H9 (cell line): Measurements from ENCODE around the gene CCDC142. TPM values are rescaled to one million over a fixed set of nuclear protein-coding genes. Genes with fewer than 3 reads are reported as not detected.

Source experiments
- DNase-seq: peaks from one replicate; pipeline ENCODE4 v3.0.0-alpha.2; 2017
- H2AFZ ChIP-seq: one replicate; pipeline ENCODE4 v1.6.1; 2013; ENCODE audit warnings: mild to moderate bottlenecking, low read length, control low read depth, moderate library complexity
- H2AK5ac ChIP-seq: 2 replicates; pipeline ENCODE4 v1.6.1; 2013; ENCODE audit warnings: low read length, control low read depth, mixed read lengths; ENCODE audit not compliant: insufficient read length
- H2BK120ac ChIP-seq: one replicate; pipeline ENCODE4 v1.6.1; 2013; ENCODE audit warnings: low read depth, mild to moderate bottlenecking, low read length, control low read depth, inconsistent platforms; ENCODE audit not compliant: poor library complexity, severe bottlenecking
- H2BK12ac ChIP-seq: 2 replicates; pipeline ENCODE4 v1.6.1; 2013; ENCODE audit warnings: low read length, control low read depth, mixed read lengths, low read depth; ENCODE audit not compliant: insufficient read length
- H2BK15ac ChIP-seq: 2 replicates; pipeline ENCODE4 v1.6.1; 2013; ENCODE audit warnings: low read depth, low read length, control low read depth
- H2BK20ac ChIP-seq: one replicate; pipeline ENCODE4 v1.6.1; 2013; ENCODE audit warnings: low read depth, mild to moderate bottlenecking, low read length, control low read depth, inconsistent platforms; ENCODE audit not compliant: poor library complexity, severe bottlenecking
- H2BK5ac ChIP-seq: 2 replicates; pipeline ENCODE4 v1.6.1; 2013; ENCODE audit warnings: low read length, control low read depth, mixed read lengths; ENCODE audit not compliant: insufficient read length
- H3K14ac ChIP-seq: 2 replicates; pipeline ENCODE4 v1.6.1; 2013; ENCODE audit warnings: low read length, control low read depth; ENCODE audit not compliant: insufficient read depth
- H3K18ac ChIP-seq: 2 replicates; pipeline ENCODE4 v1.6.1; 2013; ENCODE audit warnings: low read depth, mild to moderate bottlenecking, mixed read lengths, low read length, control low read depth; ENCODE audit not compliant: insufficient read length
- H3K23ac ChIP-seq: 2 replicates; pipeline ENCODE4 v1.6.1; 2013; ENCODE audit warnings: low read length, control low read depth, mixed read lengths, low read depth; ENCODE audit not compliant: insufficient read length
- H3K23me2 ChIP-seq: 2 replicates; pipeline ENCODE4 v1.6.1; 2013; ENCODE audit warnings: low read depth, mild to moderate bottlenecking, mixed read lengths, low read length, control low read depth; ENCODE audit not compliant: insufficient read length, poor library complexity, severe bottlenecking
- H3K27ac ChIP-seq: 2 replicates; pipeline ENCODE4 v1.5.1; 2013; ENCODE audit warnings: low read length, control low read depth, mixed read lengths, low read depth; ENCODE audit not compliant: insufficient read length
- H3K27me3 ChIP-seq: 2 replicates; pipeline ENCODE4 v1.6.1; 2013; ENCODE audit warnings: low read length, control low read depth, inconsistent platforms; ENCODE audit not compliant: insufficient read depth
- H3K4ac ChIP-seq: 2 replicates; pipeline ENCODE4 v1.6.1; 2013; ENCODE audit warnings: low read depth, mild to moderate bottlenecking, control low read depth, inconsistent platforms, low read length, moderate library complexity
- H3K4me1 ChIP-seq: 2 replicates; pipeline ENCODE4 v1.6.1; 2013; ENCODE audit warnings: low read length, control low read depth, inconsistent platforms; ENCODE audit not compliant: insufficient read depth
- H3K4me2 ChIP-seq: 2 replicates; pipeline ENCODE4 v1.6.1; 2013; ENCODE audit warnings: low read length, control low read depth, mixed read lengths; ENCODE audit not compliant: insufficient read length, insufficient read depth
- H3K56ac ChIP-seq: 2 replicates; pipeline ENCODE4 v1.6.1; 2013; ENCODE audit warnings: low read depth, mild to moderate bottlenecking, mixed read lengths, low read length, control low read depth; ENCODE audit not compliant: insufficient read length
- H3K79me1 ChIP-seq: 2 replicates; pipeline ENCODE4 v1.6.1; 2013; ENCODE audit warnings: low read depth, mild to moderate bottlenecking, moderate library complexity, low read length, control low read depth, inconsistent platforms; ENCODE audit not compliant: insufficient read depth, poor library complexity, severe bottlenecking
- H3K79me2 ChIP-seq: 2 replicates; pipeline ENCODE4 v1.6.1; 2013; ENCODE audit warnings: low read length, control low read depth, inconsistent platforms; ENCODE audit not compliant: insufficient read depth
- H3K9ac ChIP-seq: 2 replicates; pipeline ENCODE4 v1.6.1; 2013; ENCODE audit warnings: low read length, control low read depth, mixed read lengths; ENCODE audit not compliant: insufficient read length; ENCODE audit errors: extremely low read depth
- H3K9me3 ChIP-seq: one replicate; pipeline ENCODE4 v1.6.1; 2013; ENCODE audit warnings: low read depth, low read length, inconsistent platforms; ENCODE audit not compliant: control insufficient read depth
- H3T11ph ChIP-seq: one replicate; pipeline ENCODE4 v1.6.1; 2013; ENCODE audit warnings: mild to moderate bottlenecking, low read length, control low read depth, inconsistent platforms
- H4K20me1 ChIP-seq: one replicate; pipeline ENCODE4 v1.6.1; 2013; ENCODE audit not compliant: control insufficient read depth, insufficient read length, insufficient read depth
- H4K5ac ChIP-seq: 2 replicates; pipeline ENCODE4 v1.6.1; 2013; ENCODE audit warnings: low read depth, mild to moderate bottlenecking, mixed read lengths, low read length, control low read depth; ENCODE audit not compliant: insufficient read length
- H4K8ac ChIP-seq: replicated peaks from 2 replicates; pipeline ENCODE4 v1.6.1; 2013; ENCODE audit warnings: low read length, control low read depth, mixed read lengths, low read depth; ENCODE audit not compliant: insufficient read length
- H4K91ac ChIP-seq: 2 replicates; pipeline ENCODE4 v1.6.1; 2013; ENCODE audit warnings: low read depth, mild to moderate bottlenecking, moderate library complexity, mixed read lengths, low read length, control low read depth; ENCODE audit not compliant: insufficient read length
- H3K27ac Mint-ChIP-seq, 3 experiments: 2 replicates in 2 of 3; 3 replicates in 1 of 3; pipeline ENCODE4 v1.8.0; 2020 to 2021; ENCODE audit warnings: mixed read lengths in 3 of 3, mild to moderate bottlenecking in 1 of 3, moderate library complexity in 1 of 3
- H3K27me3 Mint-ChIP-seq: 2 replicates; pipeline ENCODE4 v1.8.0; 2021; ENCODE audit warnings: low read depth, mild to moderate bottlenecking, moderate library complexity, mixed read lengths
- H3K36me3 Mint-ChIP-seq, 3 experiments: 2 replicates in 2 of 3; 3 replicates in 1 of 3; pipeline ENCODE4 v1.8.0; 2020 to 2021; ENCODE audit warnings: low read depth in 3 of 3, mixed read lengths in 3 of 3; ENCODE audit not compliant: insufficient read depth in 1 of 3
- H3K4me1 Mint-ChIP-seq, 2 experiments: 2 replicates each; pipeline ENCODE4 v1.8.0; 2020; ENCODE audit warnings: mixed read lengths in 2 of 2
- H3K4me3 Mint-ChIP-seq, 2 experiments: 2 replicates in 1 of 2; 3 replicates in 1 of 2; pipeline ENCODE4 v1.8.0; 2020 to 2021; ENCODE audit warnings: mild to moderate bottlenecking in 2 of 2, mixed read lengths in 2 of 2, moderate library complexity in 1 of 2
- H3K9me3 Mint-ChIP-seq, 2 experiments: 2 replicates in 1 of 2; 3 replicates in 1 of 2; pipeline ENCODE4 v1.8.0; 2020; ENCODE audit warnings: mild to moderate bottlenecking in 2 of 2, mixed read lengths in 2 of 2, moderate library complexity in 1 of 2
- CTCF ChIP-seq: fragments of 200-600 bp; sonication (generic); conservative IDR thresholded peaks from 3 replicates; pipeline ENCODE4 v1.8.0; 2021; ENCODE audit warnings: antibody characterized with exemption, mild to moderate bottlenecking
- WGBS: extraction: QIAGEN DNeasy Blood & Tissue Kit; methylation state at CpG from one replicate; pipeline ENCODE4 v1.1.7; 2013; ENCODE audit warnings: missing lambda C conversion rate, low lambda C conversion rate, mixed read lengths; ENCODE audit not compliant: insufficient read length; ENCODE audit errors: extremely low coverage; 5-methylcytosine and 5-hydroxymethylcytosine counted together
- total RNA-seq: library from RNA; stranded (reverse); gene quantifications from 2 replicates; pipeline ENCODE4 v1.2.1, GENCODE V29; 2021

CCDC142 gene
- total RNA-seq, 1 experiment from 2014 or later: 21.5 TPM

- no peak within 1 kb of the TSS for H2AFZ ChIP-seq
- H3K4me1 Mint-ChIP-seq: peaks cover 27 to 36% of the 10 kb centered on the region in 2 experiments
These were observed 24.5 kb downstream of the CCDC142 start, which contains the start of gene WBP1 for GRCh38 chr2:74458132-74458937. Gene WBP1 (plus strand): TSS chr2:74458438. CDS start chr2:74458603, 165 bp downstream.

More at GRCh38 chr2:74458132-74458937, 24.5 kb downstream of the CCDC142 start, which contains the start of gene WBP1:
- peaks cover 10 to 29% (median 28%) of the 10 kb centered on the region in 3 experiments; a peak in 6 of 7 replicates for H3K36me3 Mint-ChIP-seq
- Histone ChIP-seq H2AK5ac (no peak within 1 kb of the TSS), H4K8ac (no peak within 1 kb of the TSS), H4K20me1 (peaks cover 2% of the 10 kb centered on the region), H2BK12ac (no peak within 1 kb of the TSS), H3K23ac (no peak within 1 kb of the TSS), H2BK5ac (no peak within 1 kb of the TSS), H3K79me2 (no peaks in the 10 kb centered on the region), H2BK120ac (peak within 1 kb of the TSS; percentile 78), H3K79me1 (no peaks in the 10 kb centered on the region), H3K4ac (no peak within 1 kb of the TSS; the same call in 1 of the 2 replicates), H3K4me1 (peaks cover 2% of the 10 kb centered on the region; the same call in 1 of the 2 replicates), H2BK15ac (no peak within 1 kb of the TSS; the same call in 1 of the 2 replicates), H3K27ac (peak within 1 kb of the TSS; percentile 80), H4K5ac (no peak within 1 kb of the TSS), H3K23me2 (peaks cover 18% of the 10 kb centered on the region), H3T11ph (no peak within 1 kb of the TSS), H3K4me2 (peak within 1 kb of the TSS; percentile 97), H3K18ac (peak within 1 kb of the TSS; percentile 91), H3K14ac (peak within 1 kb of the TSS; percentile 96), H3K56ac (no peak within 1 kb of the TSS), H2BK20ac (no peak within 1 kb of the TSS), H4K91ac (no peak within 1 kb of the TSS), H3K9me3 (no peaks in the 10 kb centered on the region), H3K27me3 (no peaks in the 10 kb centered on the region), H3K9ac (peak within 1 kb of the TSS; percentile 92)
- H3K4me3 Mint-ChIP-seq: peak within 1 kb of the TSS; percentile 96 to 97
- H3K27ac Mint-ChIP-seq: peak within 1 kb of the TSS; percentile 98 to 99 (median 99)
- H3K9me3 Mint-ChIP-seq: no peaks in the 10 kb centered on the region
- peak; percentile 100 for DNase-seq
- no CpG with 5 or more reads among the region's 38 CpGs for WGBS
- no peaks in the 10 kb centered on the region for H3K27me3 Mint-ChIP-seq
- TF ChIP-seq CTCF: no peak
